Endothelial cell of umbilical vein (primary cell): ENCODE data around the gene SHC1.

ENCODE experiments used
- CTCF ChIP-seq, 2 donors: IDR thresholded peaks; 1 replicate in 1 of 2; 2 replicates in 1 of 2; pipeline ENCODE4 v1.5.1; 2011; ENCODE audit warnings: low read length in 2 of 2, mild to moderate bottlenecking in 2 of 2, moderate library complexity in 2 of 2, control low read depth in 1 of 2, inconsistent platforms in 1 of 2, low read depth in 1 of 2; ENCODE audit not compliant: insufficient read depth in 1 of 2; ENCODE audit errors: extremely low read depth in 1 of 2
- EZH2 ChIP-seq: IDR thresholded peaks from 2 replicates; pipeline ENCODE4 v1.6.1; 2012; ENCODE audit warnings: borderline replicate concordance, low read depth, mild to moderate bottlenecking, moderate library complexity, low read length, inconsistent platforms; ENCODE audit not compliant: severe bottlenecking
- JUN ChIP-seq: IDR thresholded peaks from 2 replicates; pipeline ENCODE4 v1.6.1; 2011; ENCODE audit warnings: borderline replicate concordance, low read depth; ENCODE audit not compliant: insufficient read length, insufficient read depth
- POLR2A ChIP-seq: IDR thresholded peaks from 2 replicates; pipeline ENCODE4 v1.6.1; 2012; ENCODE audit warnings: low read depth, mild to moderate bottlenecking, control low read depth, low read length

GRCh38 chr1:154982341-154982740 is 11.8 kb upstream of the SHC1 start:
- TF ChIP-seq CTCF (IDR thresholded peaks at IDR 0.05; ENCODE audit: extremely low read depth in 1 of 2, insufficient read depth in 1 of 2, low read depth in 1 of 2, low read length in 2 of 2) = no peak
- TF ChIP-seq POLR2A = no peak
- no peak for TF ChIP-seq EZH2
- TF ChIP-seq JUN = no peak
